Mucosa of rectum (tissue), 2 donors: ENCODE measurements around the gene JAK3.

Source experiments
- H3K27ac ChIP-seq, 2 donors: one replicate each; pipeline ENCODE4 v1.7.0; 2013; ENCODE audit warnings: inconsistent platforms in 2 of 2, low read depth in 2 of 2, low read length in 2 of 2
- H3K27me3 ChIP-seq, 2 donors: one replicate each; pipeline ENCODE4 v1.7.0; 2013; ENCODE audit warnings: low read length in 2 of 2; ENCODE audit not compliant: control insufficient read depth in 2 of 2, insufficient read depth in 2 of 2
- H3K36me3 ChIP-seq, 2 donors: one replicate each; pipeline ENCODE4 v1.7.0; 2013; ENCODE audit warnings: low read length in 2 of 2; ENCODE audit not compliant: control insufficient read depth in 2 of 2, insufficient read depth in 2 of 2
- H3K4me1 ChIP-seq, 2 donors: one replicate each; pipeline ENCODE4 v1.7.0; 2013; ENCODE audit warnings: low read length in 2 of 2, mild to moderate bottlenecking in 1 of 2; ENCODE audit not compliant: control insufficient read depth in 2 of 2, insufficient read depth in 2 of 2
- H3K4me3 ChIP-seq, 2 donors: one replicate each; pipeline ENCODE4 v1.7.0; 2013; ENCODE audit warnings: low read length in 2 of 2
- H3K9ac ChIP-seq, 2 donors: one replicate each; pipeline ENCODE4 v1.7.0; 2013; ENCODE audit warnings: low read length in 2 of 2, low read depth in 1 of 2, mild to moderate bottlenecking in 1 of 2
- H3K9me3 ChIP-seq, 2 donors: one replicate each; pipeline ENCODE4 v1.7.0; 2013; ENCODE audit warnings: low read length in 2 of 2; ENCODE audit not compliant: control insufficient read depth in 2 of 2
- donor health status: healthy.
- donor health status: Normal muscosa, but diverticular disease.

Gene JAK3

DNA sequence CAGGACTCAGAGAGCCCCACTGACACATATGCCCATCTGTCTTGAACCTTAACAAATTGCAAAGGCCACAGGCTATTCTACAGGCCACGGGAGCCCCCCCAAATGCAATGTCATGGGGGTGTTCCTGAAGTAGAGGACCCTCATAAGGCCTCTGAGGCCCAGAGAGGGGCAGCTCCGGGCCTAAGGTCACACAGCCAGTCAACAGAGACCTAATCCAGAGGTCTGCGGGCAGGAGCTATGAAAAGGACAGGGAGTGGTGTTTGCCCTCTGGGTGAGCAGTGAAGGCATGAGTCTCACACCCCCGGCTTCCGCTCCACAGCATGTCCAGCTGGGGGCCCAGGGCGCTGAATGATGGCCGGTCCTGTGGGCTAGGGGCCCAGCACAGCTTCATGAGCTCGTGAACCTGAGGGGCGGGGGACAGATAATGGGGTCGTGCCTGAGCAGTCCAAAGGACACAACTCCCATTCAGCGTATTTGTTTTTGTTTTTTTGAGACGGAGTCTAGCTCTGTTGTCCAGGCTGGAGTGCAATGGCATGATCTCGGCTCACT, 21.2 kb downstream of the JAK3 start:
- no peak overlapping the region for H3K4me3 ChIP-seq
- no peaks in the 10 kb centered on the region for H3K36me3 ChIP-seq
- no peaks in the 10 kb centered on the region for H3K4me1 ChIP-seq
- no peak overlapping the region for H3K9ac ChIP-seq
- no peaks in the 10 kb centered on the region for H3K9me3 ChIP-seq
- no peak overlapping the region for H3K27ac ChIP-seq
- H3K27me3 ChIP-seq, result no peaks in the 10 kb centered on the region

GRCh38 chr19:17824339-17824738, 23.4 kb downstream of the JAK3 start:
- no peaks in the 10 kb centered on the region for H3K9me3 ChIP-seq
- no peaks in the 10 kb centered on the region for H3K36me3 ChIP-seq
- no peaks in the 10 kb centered on the region for H3K27me3 ChIP-seq
- no peaks in the 10 kb centered on the region for H3K4me1 ChIP-seq
- H3K9ac ChIP-seq, result no peak overlapping the region
- no peak overlapping the region for H3K4me3 ChIP-seq
- H3K27ac ChIP-seq, result no peak overlapping the region

GRCh38 chr19:17821190-17821589, 26.6 kb downstream of the JAK3 start, which contains the start of gene INSL3:
Gene INSL3, minus strand, starts transcription at chr19:17821519. Its CDS starts 13 bp downstream, at chr19:17821506.
- Histone ChIP-seq H3K9me3 (no peaks in the 10 kb centered on the region), H3K27ac (no peak within 1 kb of the TSS), H3K9ac (no peak within 1 kb of the TSS), H3K4me1 (no peaks in the 10 kb centered on the region), H3K4me3 (no peak within 1 kb of the TSS), H3K27me3 (no peaks in the 10 kb centered on the region), H3K36me3 (no peaks in the 10 kb centered on the region)

- Histone ChIP-seq H3K9ac (no peak overlapping the region), H3K36me3 (peaks cover 2 to 3% of the 10 kb centered on the region in 2 donors), H3K4me1 (no peaks in the 10 kb centered on the region), H3K9me3 (no peaks in the 10 kb centered on the region), H3K4me3 (no peak overlapping the region), H3K27ac (no peak overlapping the region), H3K27me3 (no peaks in the 10 kb centered on the region)
Observed at GRCh38 chr19:17817668-17818363, 30.0 kb downstream of the JAK3 start.

DNA sequence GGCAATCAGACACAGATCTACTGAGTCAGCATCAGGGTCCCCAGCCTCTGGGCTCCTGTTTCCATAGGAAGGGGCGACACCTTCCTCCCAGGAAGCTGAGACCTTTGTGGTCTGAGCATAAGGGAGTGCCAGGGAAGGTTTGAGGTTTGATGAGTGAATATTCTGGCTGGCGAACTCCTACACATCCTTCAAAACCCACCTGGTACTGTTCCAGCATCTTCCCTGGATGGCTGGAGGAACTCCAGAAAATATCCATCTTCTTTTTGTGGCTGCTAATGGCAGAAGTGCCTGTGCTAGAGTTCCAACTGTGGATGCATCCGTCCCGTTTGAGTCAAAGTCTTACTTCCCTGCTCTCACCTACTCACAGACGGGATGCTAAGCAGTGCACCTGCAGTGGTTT, 35.7 kb downstream of the JAK3 start:
- H3K9ac ChIP-seq, result no peak overlapping the region
- no peaks in the 10 kb centered on the region for H3K4me1 ChIP-seq
- H3K27me3 ChIP-seq, result peaks cover 0 to 4% of the 10 kb centered on the region in 2 donors
- H3K36me3 ChIP-seq, result peaks cover 33% of the 10 kb centered on the region in 2 donors
- H3K27ac ChIP-seq, result no peak overlapping the region
- H3K4me3 ChIP-seq, result no peak overlapping the region
- H3K9me3 ChIP-seq, result no peaks in the 10 kb centered on the region

GRCh38 chr19:17811681-17812080, 36.1 kb downstream of the JAK3 start:
- H3K27me3 ChIP-seq, result peaks cover 0 to 4% of the 10 kb centered on the region in 2 donors
- H3K4me3 ChIP-seq, result no peak overlapping the region
- H3K9me3 ChIP-seq, result no peaks in the 10 kb centered on the region
- peaks cover 33% of the 10 kb centered on the region in 2 donors for H3K36me3 ChIP-seq
- H3K27ac ChIP-seq, result no peak overlapping the region
- H3K4me1 ChIP-seq, result no peaks in the 10 kb centered on the region
- H3K9ac ChIP-seq, result no peak overlapping the region

- Histone ChIP-seq H3K9ac (no peak overlapping the region), H3K9me3 (no peaks in the 10 kb centered on the region), H3K27me3 (peaks cover 0 to 4% of the 10 kb centered on the region in 2 donors), H3K36me3 (peaks cover 33% of the 10 kb centered on the region in 2 donors), H3K4me3 (no peak overlapping the region), H3K27ac (no peak overlapping the region), H3K4me1 (no peaks in the 10 kb centered on the region)
Observed at GRCh38 chr19:17811103-17811502, 36.7 kb downstream of the JAK3 start.

DNA sequence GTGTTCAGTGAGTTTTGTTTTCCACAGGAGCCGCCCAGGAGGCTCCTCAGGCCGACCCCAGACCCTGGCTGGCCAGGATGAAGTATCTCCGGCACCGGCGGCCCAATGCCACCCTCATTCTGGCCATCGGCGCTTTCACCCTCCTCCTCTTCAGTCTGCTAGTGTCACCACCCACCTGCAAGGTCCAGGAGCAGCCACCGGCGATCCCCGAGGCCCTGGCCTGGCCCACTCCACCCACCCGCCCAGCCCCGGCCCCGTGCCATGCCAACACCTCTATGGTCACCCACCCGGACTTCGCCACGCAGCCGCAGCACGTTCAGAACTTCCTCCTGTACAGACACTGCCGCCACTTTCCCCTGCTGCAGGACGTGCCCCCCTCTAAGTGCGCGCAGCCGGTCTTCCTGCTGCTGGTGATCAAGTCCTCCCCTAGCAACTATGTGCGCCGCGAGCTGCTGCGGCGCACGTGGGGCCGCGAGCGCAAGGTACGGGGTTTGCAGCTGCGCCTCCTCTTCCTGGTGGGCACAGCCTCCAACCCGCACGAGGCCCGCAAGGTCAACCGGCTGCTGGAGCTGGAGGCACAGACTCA, 40.0 kb downstream of the JAK3 start:
- H3K27me3 ChIP-seq, result peaks cover 0 to 4% of the 10 kb centered on the region in 2 donors
- H3K4me1 ChIP-seq, result no peaks in the 10 kb centered on the region
- H3K9ac ChIP-seq, result no peak overlapping the region
- H3K27ac ChIP-seq, result no peak overlapping the region
- H3K36me3 ChIP-seq, result peaks cover 30 to 37% of the 10 kb centered on the region in 2 donors
- no peaks in the 10 kb centered on the region for H3K9me3 ChIP-seq
- H3K4me3 ChIP-seq, result no peak overlapping the region

GRCh38 chr19:17806945-17807344, 40.8 kb downstream of the JAK3 start:
- H3K4me1 ChIP-seq, result no peaks in the 10 kb centered on the region
- no peak overlapping the region for H3K27ac ChIP-seq
- no peaks in the 10 kb centered on the region for H3K9me3 ChIP-seq
- H3K27me3 ChIP-seq, result peaks cover 0 to 4% of the 10 kb centered on the region in 2 donors
- H3K4me3 ChIP-seq, result no peak overlapping the region
- H3K36me3 ChIP-seq, result peaks cover 28 to 30% of the 10 kb centered on the region in 2 donors
- no peak overlapping the region for H3K9ac ChIP-seq

GRCh38 chr19:17805427-17805826, 42.4 kb downstream of the JAK3 start:
- no peak overlapping the region for H3K27ac ChIP-seq
- no peak overlapping the region for H3K9ac ChIP-seq
- no peak overlapping the region for H3K4me3 ChIP-seq
- H3K27me3 ChIP-seq, result peaks cover 0 to 4% of the 10 kb centered on the region in 2 donors
- H3K4me1 ChIP-seq, result peaks cover 0 to under 1% of the 10 kb centered on the region in 2 donors
- no peaks in the 10 kb centered on the region for H3K9me3 ChIP-seq
- peaks cover 19 to 22% of the 10 kb centered on the region in 2 donors for H3K36me3 ChIP-seq
